ENCODE measurements around the gene ERFL. TPM values are rescaled to one million over a fixed set of nuclear protein-coding genes. Genes with fewer than 3 reads are reported as not detected.

Gene ERFL
- total RNA-seq, 4 donors from 2014 or later: not detected

DNA sequence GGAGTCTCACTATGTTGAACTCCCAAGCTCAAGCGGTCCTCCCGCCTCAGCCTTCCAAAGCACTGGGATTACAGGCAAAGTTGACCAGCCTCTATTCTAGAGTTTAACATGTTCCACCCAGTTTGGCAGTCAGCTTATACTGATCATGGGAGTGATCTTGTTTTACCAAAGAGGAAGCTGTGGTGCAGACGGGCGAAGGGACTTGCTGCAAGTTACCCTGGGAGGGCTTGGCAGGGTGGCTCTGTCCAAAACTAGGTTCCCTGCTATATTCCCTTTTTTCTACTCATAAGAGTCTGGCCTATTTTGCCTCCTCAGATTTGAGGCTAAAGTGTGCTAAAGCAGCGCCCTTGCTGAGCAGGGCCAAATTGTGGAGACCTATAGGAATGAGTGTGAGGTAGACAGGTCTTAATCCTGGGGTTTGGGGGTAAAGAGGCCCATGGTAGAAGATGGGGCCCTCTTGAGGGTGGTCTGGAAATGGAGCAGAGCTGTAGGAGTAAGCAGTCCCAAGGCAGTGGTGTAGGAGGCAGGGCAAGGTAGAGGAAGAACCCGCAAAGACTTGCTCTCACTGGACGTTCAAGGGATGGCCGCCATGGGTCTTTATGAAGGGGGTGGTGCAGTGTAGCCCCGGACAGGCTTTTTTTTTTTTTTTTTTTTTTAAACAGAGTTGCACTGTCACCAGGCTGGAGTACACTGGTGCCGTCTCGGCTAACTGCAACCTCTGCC, 64.9 kb downstream of the ERFL start:
- Histone ChIP-seq H3K27me3 (no peaks in the 10 kb centered on the region), H3K4me3 (no peak overlapping the region), H3K36me3 (peaks cover 18 to 76% (median 47%) of the 10 kb centered on the region in 3 donors), H3K4me1 (peaks cover 17 to 84% (median 52%) of the 10 kb centered on the region in 3 donors), H3K27ac (peak overlapping the region in 1 of 4 donors; percentile 9), H3K9me3 (no peaks in the 10 kb centered on the region)
- intact Hi-C loops (cut with DNase I): no loop called here
- TF ChIP-seq, protein P1, sequence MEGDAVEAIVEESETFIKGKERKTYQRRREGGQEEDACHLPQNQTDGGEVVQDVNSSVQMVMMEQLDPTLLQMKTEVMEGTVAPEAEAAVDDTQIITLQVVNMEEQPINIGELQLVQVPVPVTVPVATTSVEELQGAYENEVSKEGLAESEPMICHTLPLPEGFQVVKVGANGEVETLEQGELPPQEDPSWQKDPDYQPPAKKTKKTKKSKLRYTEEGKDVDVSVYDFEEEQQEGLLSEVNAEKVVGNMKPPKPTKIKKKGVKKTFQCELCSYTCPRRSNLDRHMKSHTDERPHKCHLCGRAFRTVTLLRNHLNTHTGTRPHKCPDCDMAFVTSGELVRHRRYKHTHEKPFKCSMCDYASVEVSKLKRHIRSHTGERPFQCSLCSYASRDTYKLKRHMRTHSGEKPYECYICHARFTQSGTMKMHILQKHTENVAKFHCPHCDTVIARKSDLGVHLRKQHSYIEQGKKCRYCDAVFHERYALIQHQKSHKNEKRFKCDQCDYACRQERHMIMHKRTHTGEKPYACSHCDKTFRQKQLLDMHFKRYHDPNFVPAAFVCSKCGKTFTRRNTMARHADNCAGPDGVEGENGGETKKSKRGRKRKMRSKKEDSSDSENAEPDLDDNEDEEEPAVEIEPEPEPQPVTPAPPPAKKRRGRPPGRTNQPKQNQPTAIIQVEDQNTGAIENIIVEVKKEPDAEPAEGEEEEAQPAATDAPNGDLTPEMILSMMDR (IDR thresholded peaks at IDR 0.05): no peak
- TF ChIP-seq POLR2A (IDR thresholded peaks at IDR 0.05): no peak
- no peak for DNase-seq
- WGBS, 2 donors: 75 to 85% methylated on average over 9 to 10 of the region's 11 CpGs

DNA sequence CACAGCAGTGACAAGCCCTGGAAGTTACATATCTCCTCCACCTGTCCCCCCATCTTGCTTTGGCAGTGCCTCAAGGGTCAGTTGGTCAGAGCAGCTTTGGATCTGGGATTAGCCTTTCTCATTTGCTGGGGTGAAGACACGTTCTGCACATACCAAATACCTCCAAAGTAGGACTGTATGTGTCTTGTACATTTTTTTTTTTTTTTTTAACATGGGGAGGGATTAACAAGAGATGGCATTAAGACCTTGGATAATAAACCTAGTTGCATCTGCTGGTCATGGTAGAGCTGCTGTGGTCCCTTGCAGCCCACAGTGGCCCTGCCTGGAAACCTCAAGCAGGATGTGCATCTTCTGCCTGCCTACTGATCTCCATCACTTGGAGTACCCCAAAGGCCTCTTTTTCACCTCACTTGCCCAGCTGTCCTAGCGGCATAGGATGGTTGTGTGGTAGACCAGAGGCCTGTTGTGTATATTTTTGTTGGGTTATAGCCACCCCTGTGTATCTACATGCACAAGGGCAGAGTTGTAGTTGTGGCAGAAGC, 65.7 kb downstream of the ERFL start:
- 45 to 60% methylated on average over 2 of the region's 2 CpGs for whole genome bisulfite sequencing, 2 donors
- peaks cover 17 to 67% (median 42%) of the 10 kb centered on the region in 3 donors for H3K36me3 ChIP-seq
- peak overlapping the region in 1 of 4 donors; percentile 9 for H3K27ac ChIP-seq
- no peak for DNase-seq
- intact Hi-C loops (cut with DNase I): no loop called here
- no peaks in the 10 kb centered on the region for H3K9me3 ChIP-seq
- peak overlapping the region in 2 of 4 donors; percentile 94 to 97 for H3K4me3 ChIP-seq
- H3K27me3 ChIP-seq: no peaks in the 10 kb centered on the region
- TF ChIP-seq, protein P1 (IDR thresholded peaks at IDR 0.05): no peak
- no peak for TF ChIP-seq POLR2A (IDR thresholded peaks at IDR 0.05)
- H3K4me1 ChIP-seq: peaks cover 17 to 75% (median 48%) of the 10 kb centered on the region in 3 donors

DNA sequence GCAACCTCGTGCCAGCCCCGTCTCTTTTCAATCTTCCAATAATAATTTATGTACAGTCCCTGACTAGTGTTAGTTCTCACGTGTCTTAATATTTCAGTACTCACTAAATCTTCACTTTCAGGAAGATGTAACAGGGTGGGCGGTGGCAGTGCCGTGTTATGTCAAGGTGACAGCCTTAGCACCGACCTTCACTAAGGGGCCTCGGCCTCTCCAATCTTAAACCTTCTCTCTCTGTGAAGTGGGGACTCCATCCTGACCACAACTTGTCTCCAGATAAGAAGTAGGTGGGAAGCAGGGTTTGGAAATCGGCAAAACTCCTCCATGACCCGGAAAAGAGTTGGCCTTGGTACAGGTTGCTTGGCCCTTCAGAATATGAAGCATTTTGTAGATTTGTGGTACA, 66.4 kb downstream of the ERFL start:
- no peak for TF ChIP-seq POLR2A (IDR thresholded peaks at IDR 0.05)
- TF ChIP-seq, protein P1 (IDR thresholded peaks at IDR 0.05): no peak
- Histone ChIP-seq H3K4me1 (peaks cover 17 to 69% (median 48%) of the 10 kb centered on the region in 3 donors), H3K4me3 (peak overlapping the region in 2 of 4 donors; percentile 94 to 97), H3K27me3 (no peaks in the 10 kb centered on the region), H3K36me3 (peaks cover 17 to 61% (median 35%) of the 10 kb centered on the region in 3 donors), H3K9me3 (no peaks in the 10 kb centered on the region), H3K27ac (no peak overlapping the region)
- intact Hi-C loops (cut with DNase I): no loop called here
- no peak for DNase-seq
- 55 to 68% methylated on average over 7 to 8 of the region's 9 CpGs for WGBS, 2 donors

DNA sequence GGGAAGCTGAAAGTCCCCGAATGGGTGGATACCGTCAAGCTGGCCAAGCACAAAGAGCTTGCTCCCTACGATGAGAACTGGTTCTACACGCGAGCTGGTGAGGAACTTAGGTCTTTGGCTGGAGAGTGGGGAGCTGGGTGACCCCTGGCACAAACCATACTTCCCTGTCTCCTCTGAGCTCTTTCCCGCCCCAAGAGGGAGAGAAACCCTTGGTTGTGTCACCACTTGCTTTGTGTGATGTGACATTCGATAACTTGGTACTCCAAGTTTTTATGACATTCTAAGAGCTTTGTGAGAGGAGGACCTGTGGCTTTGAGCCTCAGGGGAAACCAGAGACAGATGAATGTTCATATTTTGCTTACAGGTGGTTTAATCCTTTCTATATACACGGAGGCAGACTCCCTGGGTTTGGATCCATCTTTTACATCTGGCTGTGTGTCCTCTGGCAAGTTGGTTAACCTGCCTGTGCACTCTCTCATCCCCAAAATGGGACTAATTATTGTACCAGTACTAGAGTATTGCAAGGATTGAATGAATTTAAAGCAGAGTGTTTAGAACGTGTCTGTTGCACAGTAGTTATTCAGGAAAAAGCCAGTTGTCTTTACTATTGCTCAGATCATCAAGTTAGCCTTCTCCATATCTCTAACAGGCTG, 67.0 kb downstream of the ERFL start:
- Histone ChIP-seq H3K27ac (peak overlapping the region in 3 of 4 donors; percentile 87 to 98 (median 97)), H3K4me3 (peak overlapping the region; percentile 76 to 97 (median 94)), H3K9me3 (no peaks in the 10 kb centered on the region), H3K36me3 (peaks cover 17 to 55% (median 33%) of the 10 kb centered on the region in 3 donors), H3K4me1 (peaks cover 17 to 64% (median 46%) of the 10 kb centered on the region in 3 donors), H3K27me3 (no peaks in the 10 kb centered on the region)
- intact Hi-C loops (cut with DNase I): no loop called here
- TF ChIP-seq, protein P1 (IDR thresholded peaks at IDR 0.05): no peak
- no peak for TF ChIP-seq POLR2A (IDR thresholded peaks at IDR 0.05)
- WGBS, 2 donors: 18 to 24% methylated on average over 4 to 9 of the region's 9 CpGs
- DNase-seq: no peak

Data from esophagus squamous epithelium (tissue), 5 donors.